PC-9 (cell line): ENCODE data around the gene TAF4. TPM values are rescaled to one million over a fixed set of nuclear protein-coding genes. Genes with fewer than 3 reads are reported as not detected.

ENCODE experiments used
- BruUV-seq: library from RNA; stranded (reverse); fragments of 400-500 nt; replicated peaks from 2 replicates; lab custom pipeline; 2021; lab: Mats Ljungman, UMichigan
- CTCF ChIA-PET: fragments of 300-600 bp; sonication (Branson Sonifier 250); formaldehyde crosslinking; loops from one replicate; lab custom pipeline; 2022; ENCODE audit warnings: antibody characterized with exemption; lab: Charles Lee
- POLR2A ChIA-PET: fragments of 300-600 bp; sonication (Branson Sonifier 250); formaldehyde crosslinking; loops from one replicate; lab custom pipeline; 2022; ENCODE audit warnings: antibody characterized with exemption; ENCODE audit not compliant: unreplicated experiment; lab: Charles Lee
- DNase-seq, 2 experiments: peaks; one replicate each; pipeline versions ENCODE4 v3.0.0 to v3.0.0-alpha.2; 2015 to 2022; ENCODE audit warnings: mixed read lengths in 1 of 2
- H2AFZ ChIP-seq: fragments of 200-600 bp; sonication (generic); 2 replicates; pipeline ENCODE4 v1.8.1; 2017; ENCODE audit warnings: antibody characterized with exemption
- H3F3A ChIP-seq: fragments of 200-600 bp; sonication (generic); 2 replicates; pipeline ENCODE4 v1.8.1; 2017; ENCODE audit warnings: antibody characterized with exemption, mild to moderate bottlenecking, low read depth; ENCODE audit not compliant: insufficient read depth
- H3K27ac ChIP-seq: fragments of 200-600 bp; sonication (generic); 2 replicates; pipeline ENCODE4 v1.6.1; 2016; ENCODE audit warnings: mixed run types
- H3K27me3 ChIP-seq: fragments of 200-600 bp; sonication (generic); 2 replicates; pipeline ENCODE4 v1.6.1; 2016; ENCODE audit warnings: low read depth, mixed run types; ENCODE audit not compliant: insufficient read depth
- H3K36me3 ChIP-seq: fragments of 200-600 bp; sonication (generic); 2 replicates; pipeline ENCODE4 v1.6.1; 2016; ENCODE audit warnings: low read depth, mixed run types
- H3K4me1 ChIP-seq: fragments of 200-600 bp; sonication (generic); replicated peaks from 2 replicates; pipeline ENCODE4 v1.6.1; 2016; ENCODE audit warnings: mixed run types; ENCODE audit not compliant: insufficient read depth
- H3K4me2 ChIP-seq: fragments of 200-600 bp; sonication (generic); 2 replicates; pipeline ENCODE4 v1.6.1; 2017; ENCODE audit warnings: mixed run types
- H3K4me3 ChIP-seq: fragments of 200-600 bp; sonication (generic); 2 replicates; pipeline ENCODE4 v1.6.1; 2016; ENCODE audit warnings: mixed run types
- H3K79me2 ChIP-seq: fragments of 200-600 bp; sonication (generic); 2 replicates; pipeline ENCODE4 v1.6.1; 2017; ENCODE audit warnings: low read depth, mixed run types
- H3K9me2 ChIP-seq: fragments of 200-600 bp; sonication (generic); 2 replicates; pipeline ENCODE4 v1.8.1; 2017; ENCODE audit warnings: mild to moderate bottlenecking; ENCODE audit not compliant: insufficient read depth
- H3K9me3 ChIP-seq: fragments of 200-600 bp; sonication (generic); 2 replicates; pipeline ENCODE4 v1.8.1; 2016; ENCODE audit warnings: low read depth; ENCODE audit not compliant: insufficient read depth
- H4K20me1 ChIP-seq: fragments of 200-600 bp; sonication (generic); 2 replicates; pipeline ENCODE4 v1.8.1; 2017; ENCODE audit not compliant: insufficient read depth
- EZH2 ChIP-seq: fragments of 200-600 bp; sonication (generic); IDR thresholded peaks from 2 replicates; pipeline ENCODE4 v1.8.0; 2017; ENCODE audit warnings: antibody characterized with exemption, low read depth
- intact Hi-C: fragments of 100-400 bp; cut with micrococcal nuclease; formaldehyde crosslinking; loops from one replicate; pipeline ENCODE4 v1.10.0; 2022; ENCODE audit not compliant: unreplicated experiment
- total RNA-seq: library from RNA; stranded (reverse); gene quantifications from 2 replicates; pipeline ENCODE4 v1.2.3, GENCODE V29; 2021
- TF ChIP-seq, protein P1 (sequence below): fragments of 200-600 bp; sonication (generic); conservative IDR thresholded peaks from 2 replicates; pipeline ENCODE4 v1.6.1; 2017; ENCODE audit warnings: mixed run types, antibody characterized with exemption, mild to moderate bottlenecking, moderate library complexity

The TAF4 gene
- total RNA-seq, 1 experiment from 2014 or later = 32.5 TPM

DNA sequence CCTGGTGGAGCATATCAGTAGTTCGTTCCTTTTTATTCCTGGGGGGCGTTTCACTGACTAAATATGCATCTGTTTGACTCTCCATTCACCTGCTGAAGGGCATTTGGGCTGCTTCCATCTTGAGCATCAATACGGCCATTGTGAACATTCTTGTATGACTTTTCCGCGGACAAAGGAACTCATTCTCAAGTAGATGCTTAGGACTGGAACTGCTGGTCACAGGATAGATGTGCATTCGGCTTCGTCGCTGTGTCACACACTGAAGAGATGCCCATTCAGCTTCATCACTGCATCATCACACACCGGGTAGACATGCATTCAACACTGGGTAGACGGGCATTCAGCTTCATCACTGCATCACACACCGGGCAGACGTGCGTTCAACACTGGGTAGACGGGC, 95.3 kb downstream of the TAF4 start:
- H3K4me1 ChIP-seq = no peaks in the 10 kb centered on the region
- BruUV-seq = no TSS peak
- H3K9me3 ChIP-seq = no peaks in the 10 kb centered on the region
- no peak for DNase-seq
- H3K27me3 ChIP-seq = no peaks in the 10 kb centered on the region
- TF ChIP-seq EZH2 = no peak
- TF ChIP-seq, protein P1, sequence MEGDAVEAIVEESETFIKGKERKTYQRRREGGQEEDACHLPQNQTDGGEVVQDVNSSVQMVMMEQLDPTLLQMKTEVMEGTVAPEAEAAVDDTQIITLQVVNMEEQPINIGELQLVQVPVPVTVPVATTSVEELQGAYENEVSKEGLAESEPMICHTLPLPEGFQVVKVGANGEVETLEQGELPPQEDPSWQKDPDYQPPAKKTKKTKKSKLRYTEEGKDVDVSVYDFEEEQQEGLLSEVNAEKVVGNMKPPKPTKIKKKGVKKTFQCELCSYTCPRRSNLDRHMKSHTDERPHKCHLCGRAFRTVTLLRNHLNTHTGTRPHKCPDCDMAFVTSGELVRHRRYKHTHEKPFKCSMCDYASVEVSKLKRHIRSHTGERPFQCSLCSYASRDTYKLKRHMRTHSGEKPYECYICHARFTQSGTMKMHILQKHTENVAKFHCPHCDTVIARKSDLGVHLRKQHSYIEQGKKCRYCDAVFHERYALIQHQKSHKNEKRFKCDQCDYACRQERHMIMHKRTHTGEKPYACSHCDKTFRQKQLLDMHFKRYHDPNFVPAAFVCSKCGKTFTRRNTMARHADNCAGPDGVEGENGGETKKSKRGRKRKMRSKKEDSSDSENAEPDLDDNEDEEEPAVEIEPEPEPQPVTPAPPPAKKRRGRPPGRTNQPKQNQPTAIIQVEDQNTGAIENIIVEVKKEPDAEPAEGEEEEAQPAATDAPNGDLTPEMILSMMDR = no peak
- POLR2A ChIA-PET = no interaction called here
- H4K20me1 ChIP-seq = no peaks in the 10 kb centered on the region; the same call in 1 of the 2 replicates
- CTCF ChIA-PET = no interaction called here
- no peaks in the 10 kb centered on the region for H3K36me3 ChIP-seq
- intact Hi-C loops = no loop called here
- no peaks in the 10 kb centered on the region for H3K9me2 ChIP-seq
- no peaks in the 10 kb centered on the region for H3K79me2 ChIP-seq
- no peaks in the 10 kb centered on the region for H3F3A ChIP-seq
- H3K4me2 ChIP-seq = no peak overlapping the region
- no peak overlapping the region for H3K4me3 ChIP-seq
- H2AFZ ChIP-seq = no peak overlapping the region
- H3K27ac ChIP-seq = no peak overlapping the region

DNA sequence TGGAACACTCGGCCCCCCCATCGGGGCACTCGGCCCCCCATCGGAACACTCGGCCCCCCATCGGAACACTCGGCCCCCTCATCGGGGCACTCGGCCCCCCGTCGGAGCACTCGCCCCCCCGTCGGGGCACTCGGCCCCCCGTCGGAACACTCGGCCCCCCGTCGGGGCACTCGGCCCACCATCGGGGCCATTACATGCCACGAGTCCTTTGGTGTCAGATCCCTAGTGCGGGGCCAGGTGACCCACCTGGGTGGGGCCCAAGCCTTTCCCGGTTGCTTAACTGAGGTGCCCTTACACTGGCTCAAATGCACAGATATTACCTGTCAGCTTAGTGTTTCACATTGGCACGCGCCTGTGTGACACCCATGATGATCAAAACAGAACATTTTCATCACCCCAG, 95.9 kb downstream of the TAF4 start:
- Histone ChIP-seq H2AFZ (no peak overlapping the region), H3K4me2 (no peak overlapping the region), H3K27me3 (no peaks in the 10 kb centered on the region), H3K4me1 (no peaks in the 10 kb centered on the region), H3K36me3 (no peaks in the 10 kb centered on the region), H3F3A (no peaks in the 10 kb centered on the region), H4K20me1 (no peaks in the 10 kb centered on the region), H3K27ac (no peak overlapping the region), H3K9me2 (no peaks in the 10 kb centered on the region), H3K4me3 (no peak overlapping the region), H3K79me2 (no peaks in the 10 kb centered on the region), H3K9me3 (no peaks in the 10 kb centered on the region)
- no peak for DNase-seq
- no TSS peak for BruUV-seq
- no peak for TF ChIP-seq EZH2
- TF ChIP-seq, protein P1 = no peak
- ChIA-PET CTCF (no interaction called here), POLR2A (no interaction called here)
- intact Hi-C loops = no loop called here

DNA sequence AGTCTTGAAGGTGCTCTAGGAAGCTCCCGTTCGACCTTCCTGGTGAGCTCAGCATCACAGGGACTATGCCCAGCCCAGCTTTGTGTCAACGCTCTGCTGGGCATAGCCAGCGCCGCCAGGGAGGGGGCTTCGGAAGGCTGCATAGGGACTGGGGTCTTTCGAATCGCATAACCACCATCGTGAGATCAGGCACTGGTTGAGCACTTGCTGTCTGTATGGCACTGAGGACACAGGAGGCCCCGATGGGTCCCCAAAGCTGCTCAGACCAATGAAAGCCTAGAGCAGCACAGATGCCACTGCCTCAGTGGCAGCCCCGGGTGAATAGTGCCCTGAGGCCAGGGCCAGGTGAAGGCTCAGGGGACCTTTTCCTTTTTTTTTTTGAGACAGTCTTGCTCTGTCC, 96.7 kb downstream of the TAF4 start:
- no TSS peak for BruUV-seq
- ChIA-PET CTCF (no interaction called here), POLR2A (no interaction called here)
- Histone ChIP-seq H3K4me2 (no peak overlapping the region), H3K36me3 (no peaks in the 10 kb centered on the region), H3K27ac (no peak overlapping the region), H4K20me1 (no peaks in the 10 kb centered on the region), H3K27me3 (no peaks in the 10 kb centered on the region), H3K4me3 (no peak overlapping the region), H3F3A (no peaks in the 10 kb centered on the region), H3K9me2 (no peaks in the 10 kb centered on the region), H2AFZ (no peak overlapping the region), H3K9me3 (no peaks in the 10 kb centered on the region), H3K79me2 (no peaks in the 10 kb centered on the region), H3K4me1 (no peaks in the 10 kb centered on the region)
- TF ChIP-seq, protein P1 = no peak
- TF ChIP-seq EZH2 = no peak
- DNase-seq = no peak
- intact Hi-C loops = no loop called here
